Transverse colon (tissue), 4 donors: ENCODE data around the gene SEBOX. TPM values are rescaled to one million over a fixed set of nuclear protein-coding genes. Genes with fewer than 3 reads are reported as not detected.

Experiments
- DNase-seq: peaks from one replicate; pipeline ENCODE4 v3.0.0-alpha.2; 2019
- H3K27ac ChIP-seq, 4 donors: fragments of 200-600 bp; sonication (generic); 2 replicates each; pipeline ENCODE4 v1.5.1; 2016 to 2018; ENCODE audit warnings: inconsistent platforms in 4 of 4
- H3K27me3 ChIP-seq: fragments of 200-600 bp; sonication (generic); 2 replicates; pipeline ENCODE4 v1.5.1; 2017; ENCODE audit warnings: inconsistent platforms
- H3K36me3 ChIP-seq, 4 donors: fragments of 200-600 bp; sonication (generic); 2 replicates each; pipeline ENCODE4 v1.5.1; 2017 to 2019; ENCODE audit warnings: inconsistent platforms in 4 of 4
- H3K4me1 ChIP-seq, 4 donors: fragments of 200-600 bp; sonication (generic); 2 replicates each; pipeline ENCODE4 v1.5.1; 2017 to 2020; ENCODE audit warnings: inconsistent platforms in 4 of 4
- H3K4me3 ChIP-seq, 4 donors: fragments of 200-600 bp; sonication (generic); 1 replicate in 1 of 4; 2 replicates in 3 of 4; pipeline versions ENCODE4 v1.5.1 to v1.6.1; 2017 to 2019; ENCODE audit warnings: inconsistent platforms in 4 of 4
- H3K9me3 ChIP-seq, 2 donors: fragments of 200-600 bp; sonication (generic); 2 replicates each; pipeline ENCODE4 v1.5.1; 2017 to 2019; ENCODE audit warnings: inconsistent platforms in 2 of 2
- CTCF ChIP-seq, 5 experiments: fragments of 200-600 bp in 3 of 5; fragments of 450-650 bp in 2 of 5; sonication (generic) in 3 of 5; IDR thresholded peaks; 1 replicate in 2 of 5; 2 replicates in 3 of 5; pipeline ENCODE4 v1.5.1; 2016 to 2017; ENCODE audit warnings: antibody characterized with exemption in 5 of 5, inconsistent platforms in 3 of 5, mild to moderate bottlenecking in 2 of 5, moderate library complexity in 1 of 5
- EP300 ChIP-seq: sonication (generic); formaldehyde crosslinking; IDR thresholded peaks from one replicate; pipeline ENCODE4 v1.6.1; 2017; ENCODE audit warnings: antibody characterized with exemption, low read depth
- POLR2A ChIP-seq: fragments of 450-650 bp; IDR thresholded peaks from one replicate; pipeline ENCODE4 v1.6.1; 2016; ENCODE audit warnings: antibody characterized with exemption, mild to moderate bottlenecking, moderate library complexity
- POLR2AphosphoS5 ChIP-seq, 3 donors: sonication (generic); formaldehyde crosslinking; IDR thresholded peaks; one replicate each; pipeline ENCODE4 v1.6.1; 2016; ENCODE audit warnings: antibody characterized with exemption in 3 of 3
- WGBS, 2 donors: methylation state at CpG; one replicate each; pipeline ENCODE4 v1.1.5; 2018; ENCODE audit warnings: low coverage in 1 of 2; 5-methylcytosine and 5-hydroxymethylcytosine counted together
- in situ Hi-C, 4 donors: fragments of 200-750 bp; cut with MboI; loops; one replicate each; pipeline versions ENCODE4 v1.15.0 to v1.15.1; 2017; ENCODE audit warnings: low sequenced_read_pairs in 3 of 4, low pct_ligation_motif_present in 1 of 4, low pct_unique_long_range_greater_than_20kb in 1 of 4
- intact Hi-C: fragments of 100-400 bp; cut with DNase I; formaldehyde crosslinking; loops from one replicate; pipeline ENCODE4 v1.15.1; 2023; ENCODE audit warnings: low total_unique reads
- total RNA-seq, 4 donors: library from RNA; depleted of rRNA; stranded (reverse); fragments of >200 nt; gene quantifications; one replicate each; pipeline ENCODE4 v1.1.0, GENCODE V29; 2016

Gene SEBOX
- total RNA-seq, 4 donors from 2014 or later: not detected

GRCh38 chr17:28331891-28332420 is 33.0 kb downstream of the SEBOX start:
- Histone ChIP-seq H3K4me1 (peaks cover 13 to 29% (median 23%) of the 10 kb centered on the region in 4 donors), H3K4me3 (no peak overlapping the region), H3K9me3 (no peaks in the 10 kb centered on the region), H3K27ac (no peak overlapping the region), H3K27me3 (no peaks in the 10 kb centered on the region), H3K36me3 (peaks cover 0 to 17% (median 6%) of the 10 kb centered on the region in 4 donors)
- in situ Hi-C loops (no loop called here), intact Hi-C loops (no loop called here)
- TF ChIP-seq CTCF (IDR thresholded peaks at IDR 0.05): no peak
- TF ChIP-seq POLR2AphosphoS5 (IDR thresholded peaks at IDR 0.05): no peak
- no peak for TF ChIP-seq EP300
- TF ChIP-seq POLR2A: no peak
- peak; percentile 8 for DNase-seq
- WGBS, 2 donors: 91 to 93% methylated on average over 2 to 6 of the region's 6 CpGs

GRCh38 chr17:28330671-28331070 is 34.3 kb downstream of the SEBOX start:
- Histone ChIP-seq H3K27ac (no peak overlapping the region), H3K36me3 (peaks cover 0 to 17% (median 6%) of the 10 kb centered on the region in 4 donors), H3K9me3 (no peaks in the 10 kb centered on the region), H3K4me3 (no peak overlapping the region), H3K27me3 (no peaks in the 10 kb centered on the region), H3K4me1 (peaks cover 6 to 28% (median 15%) of the 10 kb centered on the region in 4 donors)
- TF ChIP-seq CTCF (IDR thresholded peaks at IDR 0.05) (no peak), EP300 (no peak), POLR2AphosphoS5 (IDR thresholded peaks at IDR 0.05) (no peak), POLR2A (no peak)
- 93% methylated on average over 5 of the region's 5 CpGs; no CpG with 5 or more reads in 1 of the 2 donors for WGBS, 2 donors
- intact Hi-C loops (no loop called here), in situ Hi-C loops (no loop called here)
- DNase-seq: no peak

GRCh38 chr17:28328325-28328724 is 36.7 kb downstream of the SEBOX start:
- in situ Hi-C loops: no loop called here
- WGBS, 2 donors: 73 to 79% methylated on average over 4 of the region's 4 CpGs
- Histone ChIP-seq H3K27ac (no peak overlapping the region), H3K27me3 (no peaks in the 10 kb centered on the region), H3K36me3 (peaks cover 0 to 17% (median 6%) of the 10 kb centered on the region in 4 donors), H3K9me3 (no peaks in the 10 kb centered on the region), H3K4me1 (peaks cover 0 to 26% (median 5%) of the 10 kb centered on the region in 4 donors), H3K4me3 (no peak overlapping the region)
- no peak for TF ChIP-seq EP300
- no peak for TF ChIP-seq POLR2A
- no peak for TF ChIP-seq POLR2AphosphoS5 (IDR thresholded peaks at IDR 0.05)
- TF ChIP-seq CTCF (IDR thresholded peaks at IDR 0.05): no peak
- intact Hi-C loops: no loop called here
- DNase-seq: no peak

- TF ChIP-seq EP300 (no peak), POLR2A (no peak), CTCF (IDR thresholded peaks at IDR 0.05) (no peak), POLR2AphosphoS5 (IDR thresholded peaks at IDR 0.05) (no peak)
- H3K36me3 ChIP-seq: peaks cover 0 to 17% (median 6%) of the 10 kb centered on the region in 4 donors
- WGBS, 2 donors: 65 to 75% methylated on average over 3 of the region's 3 CpGs
- no peak overlapping the region for H3K4me3 ChIP-seq
- no peaks in the 10 kb centered on the region for H3K9me3 ChIP-seq
- intact Hi-C loops (no loop called here), in situ Hi-C loops (no loop called here)
- H3K27ac ChIP-seq: no peak overlapping the region
- no peaks in the 10 kb centered on the region for H3K27me3 ChIP-seq
- peaks cover 0 to 22% (median 3%) of the 10 kb centered on the region in 4 donors for H3K4me1 ChIP-seq
- DNase-seq: no peak
Measured at GRCh38 chr17:28327709-28328108, 37.3 kb downstream of the SEBOX start.
